Fibroblast of lung (primary cell): Measurements from ENCODE around the gene PLCL1.

Source experiments
- EZH2 ChIP-seq: IDR thresholded peaks from 2 replicates; pipeline ENCODE4 v1.5.1; 2012; ENCODE audit warnings: low read length, control low read depth, mild to moderate bottlenecking; ENCODE audit errors: missing control alignments
- TF ChIP-seq, protein P1 (sequence below), 2 donors: IDR thresholded peaks in 1 of 2; conservative IDR thresholded peaks in 1 of 2; 1 replicate in 1 of 2; 2 replicates in 1 of 2; pipeline ENCODE4 v1.5.1; 2011 to 2012; ENCODE audit warnings: low read length in 2 of 2, control low read depth in 1 of 2, inconsistent platforms in 1 of 2, low read depth in 1 of 2, mild to moderate bottlenecking in 1 of 2

DNA sequence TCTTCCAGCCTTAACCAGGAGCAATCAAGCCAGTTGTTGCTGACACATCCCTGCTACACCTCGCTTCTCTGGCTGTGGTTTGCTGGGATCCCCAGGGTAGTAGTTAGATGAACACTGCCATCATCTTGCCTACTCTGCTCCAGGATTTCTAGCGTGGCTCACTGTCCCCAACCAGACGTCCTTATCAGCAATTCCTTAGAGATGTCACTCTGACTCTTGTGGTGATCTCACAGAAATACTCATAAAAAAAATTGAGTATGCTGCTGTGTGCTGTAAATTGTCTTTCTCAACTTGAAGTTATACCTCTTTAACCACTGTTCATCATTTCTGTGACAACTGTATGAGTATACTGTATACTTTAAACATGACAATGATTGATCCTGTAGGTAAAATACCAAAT is 63.2 kb downstream of the PLCL1 start:
- TF ChIP-seq, protein P1, sequence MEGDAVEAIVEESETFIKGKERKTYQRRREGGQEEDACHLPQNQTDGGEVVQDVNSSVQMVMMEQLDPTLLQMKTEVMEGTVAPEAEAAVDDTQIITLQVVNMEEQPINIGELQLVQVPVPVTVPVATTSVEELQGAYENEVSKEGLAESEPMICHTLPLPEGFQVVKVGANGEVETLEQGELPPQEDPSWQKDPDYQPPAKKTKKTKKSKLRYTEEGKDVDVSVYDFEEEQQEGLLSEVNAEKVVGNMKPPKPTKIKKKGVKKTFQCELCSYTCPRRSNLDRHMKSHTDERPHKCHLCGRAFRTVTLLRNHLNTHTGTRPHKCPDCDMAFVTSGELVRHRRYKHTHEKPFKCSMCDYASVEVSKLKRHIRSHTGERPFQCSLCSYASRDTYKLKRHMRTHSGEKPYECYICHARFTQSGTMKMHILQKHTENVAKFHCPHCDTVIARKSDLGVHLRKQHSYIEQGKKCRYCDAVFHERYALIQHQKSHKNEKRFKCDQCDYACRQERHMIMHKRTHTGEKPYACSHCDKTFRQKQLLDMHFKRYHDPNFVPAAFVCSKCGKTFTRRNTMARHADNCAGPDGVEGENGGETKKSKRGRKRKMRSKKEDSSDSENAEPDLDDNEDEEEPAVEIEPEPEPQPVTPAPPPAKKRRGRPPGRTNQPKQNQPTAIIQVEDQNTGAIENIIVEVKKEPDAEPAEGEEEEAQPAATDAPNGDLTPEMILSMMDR (conservative IDR thresholded peaks at IDR 0.05 in 1 of 2, IDR thresholded peaks at IDR 0.05 in 1 of 2; ENCODE audit: low read depth in 1 of 2, low read length in 2 of 2) = no peak
- TF ChIP-seq EZH2 = no peak
